Immature natural killer cell (primary cell): ENCODE results near the gene DDX1. TPM values are rescaled to one million over a fixed set of nuclear protein-coding genes. Genes with fewer than 3 reads are reported as not detected.

Source experiments
- DNase-seq, 3 donors: peaks; one replicate each; pipeline ENCODE4 v3.0.0; 2022; ENCODE audit warnings: mixed read lengths in 1 of 3
- H3K27ac Mint-ChIP-seq, 6 donors: one replicate each; pipeline ENCODE4 v1.8.0; 2020; ENCODE audit warnings: mixed read lengths in 6 of 6, mild to moderate bottlenecking in 5 of 6, inconsistent platforms in 4 of 6, moderate library complexity in 3 of 6
- H3K27me3 Mint-ChIP-seq, 3 donors: one replicate each; pipeline ENCODE4 v1.8.0; 2020 to 2021; ENCODE audit warnings: low read depth in 3 of 3, mild to moderate bottlenecking in 3 of 3, mixed read lengths in 3 of 3, moderate library complexity in 3 of 3, inconsistent platforms in 1 of 3
- H3K36me3 Mint-ChIP-seq, 3 donors: one replicate each; pipeline ENCODE4 v1.8.0; 2020; ENCODE audit warnings: mixed read lengths in 3 of 3, inconsistent platforms in 2 of 3, mild to moderate bottlenecking in 2 of 3
- H3K4me1 Mint-ChIP-seq, 2 donors: one replicate each; pipeline ENCODE4 v1.8.0; 2020; ENCODE audit warnings: inconsistent platforms in 2 of 2, mild to moderate bottlenecking in 2 of 2, mixed read lengths in 2 of 2, moderate library complexity in 1 of 2
- H3K4me3 Mint-ChIP-seq, 5 donors: one replicate each; pipeline ENCODE4 v1.8.0; 2020; ENCODE audit warnings: mild to moderate bottlenecking in 5 of 5, mixed read lengths in 5 of 5, inconsistent platforms in 3 of 5, moderate library complexity in 3 of 5
- H3K9me3 Mint-ChIP-seq, 6 donors: one replicate each; pipeline ENCODE4 v1.8.0; 2020; ENCODE audit warnings: mild to moderate bottlenecking in 6 of 6, mixed read lengths in 6 of 6, inconsistent platforms in 4 of 6, moderate library complexity in 3 of 6
- polyA plus RNA-seq, 3 donors: library from polyadenylated mRNA; unstranded; fragments of 300-500 nt; fragmentation: Illumina TruSeq; gene quantifications; one replicate each; pipeline ENCODE4 v1.2.3, GENCODE V29; 2021

DDX1 gene
- polyA plus RNA-seq, 3 donors from 2014 or later: 34.1 to 51.9 (median 47.9) TPM

DNA sequence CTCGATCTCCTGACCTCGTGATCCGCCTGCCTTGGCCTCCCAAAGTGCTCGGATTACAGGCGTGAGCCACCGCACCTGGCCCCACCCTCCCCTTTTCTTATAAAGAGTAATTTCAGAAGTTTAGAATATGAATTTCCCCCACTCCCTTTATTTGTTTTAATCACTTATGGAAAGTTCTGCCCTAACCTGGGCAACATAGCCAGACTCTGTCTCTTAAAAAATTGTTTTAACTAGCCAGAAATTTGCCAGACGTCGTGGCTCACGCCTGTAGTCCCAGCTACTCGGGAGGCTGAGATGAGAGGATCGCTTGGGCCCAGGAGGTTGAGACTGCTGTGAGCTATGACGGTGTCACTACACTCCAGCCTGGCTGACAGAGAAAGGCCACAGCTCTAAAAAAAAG lies 22.8 kb upstream of the DDX1 start:
- H3K27me3 Mint-ChIP-seq: peaks cover 2 to 9% (median 9%) of the 10 kb centered on the region in 3 donors
- DNase-seq: no peak
- H3K4me1 Mint-ChIP-seq: no peaks in the 10 kb centered on the region
- H3K36me3 Mint-ChIP-seq: no peaks in the 10 kb centered on the region
- no peak overlapping the region for H3K27ac Mint-ChIP-seq
- no peak overlapping the region for H3K4me3 Mint-ChIP-seq
- no peaks in the 10 kb centered on the region for H3K9me3 Mint-ChIP-seq

DNA sequence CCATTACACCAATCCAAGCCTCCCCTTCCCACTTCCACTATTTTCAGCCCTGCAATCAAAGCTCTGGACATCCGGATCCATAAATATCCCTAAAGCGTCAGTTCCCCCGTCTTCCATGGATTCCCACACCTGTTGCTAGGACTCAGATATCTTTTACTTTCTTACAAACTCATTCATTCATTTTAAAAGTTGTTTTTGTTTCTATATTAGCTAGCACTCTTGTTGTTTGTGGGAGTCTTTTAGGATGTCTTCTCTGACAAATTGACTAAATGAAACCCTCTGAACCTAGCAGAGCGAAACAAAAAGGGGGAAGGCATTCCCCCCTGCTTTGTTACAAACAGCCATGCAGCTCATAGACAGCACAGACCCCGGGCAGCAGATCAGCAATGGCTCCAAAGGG lies 21.6 kb upstream of the DDX1 start:
- Mint-ChIP-seq H3K9me3 (no peaks in the 10 kb centered on the region), H3K4me1 (no peaks in the 10 kb centered on the region), H3K4me3 (no peak overlapping the region), H3K36me3 (no peaks in the 10 kb centered on the region), H3K27me3 (peaks cover 2 to 6% (median 6%) of the 10 kb centered on the region in 3 donors), H3K27ac (no peak overlapping the region)
- DNase-seq: no peak

DNA sequence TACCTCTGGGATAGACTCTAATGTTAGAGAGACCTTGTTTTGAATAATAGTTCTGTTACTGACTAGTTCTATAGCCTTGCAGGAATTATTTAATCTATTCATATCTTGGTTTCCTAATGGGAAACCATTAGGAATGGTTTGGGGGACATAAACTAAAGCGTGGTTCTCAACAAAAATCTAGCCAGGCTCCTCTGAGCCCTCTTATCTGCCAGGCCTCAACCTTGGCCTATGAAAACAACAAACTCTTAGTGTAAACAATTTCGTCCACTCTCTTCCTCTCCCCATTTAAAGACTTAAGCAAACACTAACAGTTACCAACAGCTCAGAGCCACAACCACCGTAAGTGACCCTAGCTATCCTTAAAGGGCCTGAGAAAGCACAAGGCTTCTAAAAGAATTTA lies 19.9 kb upstream of the DDX1 start:
- H3K4me3 Mint-ChIP-seq: no peak overlapping the region
- no peak overlapping the region for H3K27ac Mint-ChIP-seq

DNA sequence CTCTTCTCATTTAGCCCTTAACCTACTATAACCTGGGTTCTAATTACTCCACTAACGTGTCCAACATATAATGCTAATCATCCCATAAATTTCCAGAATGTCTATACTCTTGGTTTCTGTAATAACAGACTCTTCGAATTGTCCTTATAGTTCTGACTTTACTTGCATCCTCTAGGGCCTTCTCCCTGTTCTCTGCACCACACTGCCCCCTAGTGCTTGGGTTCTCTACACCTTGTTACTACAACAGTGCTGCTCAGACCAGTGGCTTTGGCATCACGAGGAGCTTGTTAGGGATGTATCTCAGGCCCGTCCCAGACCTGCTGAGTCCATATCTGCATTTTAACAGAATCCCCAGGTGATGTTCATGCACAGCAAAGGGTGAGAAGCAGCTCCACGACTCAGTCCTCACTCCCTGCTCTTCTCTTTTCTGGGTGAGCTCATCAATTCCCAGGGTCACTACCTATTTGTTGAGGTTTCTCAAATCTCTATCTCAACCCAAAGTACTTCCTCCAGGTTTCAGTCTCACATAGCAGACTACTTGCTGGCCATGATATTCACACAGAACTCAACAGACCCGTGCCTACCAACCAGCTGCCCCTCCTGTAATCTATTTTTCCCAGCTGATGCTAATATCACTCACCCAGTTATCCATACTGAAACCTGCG lies 14.5 kb upstream of the DDX1 start:
- DNase-seq: peak; percentile 59 to 74 (median 64)
- H3K4me3 Mint-ChIP-seq: no peak overlapping the region
- peaks cover 0 to 10% (median 2%) of the 10 kb centered on the region in 3 donors for H3K27me3 Mint-ChIP-seq
- H3K4me1 Mint-ChIP-seq: no peaks in the 10 kb centered on the region
- no peaks in the 10 kb centered on the region for H3K36me3 Mint-ChIP-seq
- H3K27ac Mint-ChIP-seq: no peak overlapping the region
- no peaks in the 10 kb centered on the region for H3K9me3 Mint-ChIP-seq

More for the DNA sequence above, 19.9 kb upstream of the DDX1 start:
- no peaks in the 10 kb centered on the region for H3K4me1 Mint-ChIP-seq
- peaks cover 0 to 11% (median 6%) of the 10 kb centered on the region in 3 donors for H3K27me3 Mint-ChIP-seq
- no peak for DNase-seq
- H3K9me3 Mint-ChIP-seq: no peaks in the 10 kb centered on the region
- H3K36me3 Mint-ChIP-seq: no peaks in the 10 kb centered on the region

DNA sequence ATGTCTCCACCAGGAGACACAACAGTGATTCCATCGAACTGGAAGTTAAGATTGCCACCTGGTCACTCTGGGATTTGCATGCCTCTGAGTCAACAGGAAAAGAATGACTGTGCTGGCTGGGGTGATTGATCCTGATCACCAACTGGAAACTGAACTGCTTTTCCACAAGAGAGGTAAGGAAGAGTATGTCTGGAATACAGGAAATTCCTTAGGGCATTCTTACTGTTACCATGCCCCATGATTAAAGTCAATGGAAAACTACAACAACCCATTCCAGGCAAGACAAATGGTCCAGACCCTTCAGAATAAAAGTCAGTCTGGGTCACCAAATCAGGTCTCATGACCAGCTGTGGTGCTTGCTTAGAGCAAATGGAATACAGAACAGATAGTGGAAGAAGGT lies 12.0 kb upstream of the DDX1 start:
- H3K36me3 Mint-ChIP-seq: no peaks in the 10 kb centered on the region
- H3K4me1 Mint-ChIP-seq: no peaks in the 10 kb centered on the region

DNA sequence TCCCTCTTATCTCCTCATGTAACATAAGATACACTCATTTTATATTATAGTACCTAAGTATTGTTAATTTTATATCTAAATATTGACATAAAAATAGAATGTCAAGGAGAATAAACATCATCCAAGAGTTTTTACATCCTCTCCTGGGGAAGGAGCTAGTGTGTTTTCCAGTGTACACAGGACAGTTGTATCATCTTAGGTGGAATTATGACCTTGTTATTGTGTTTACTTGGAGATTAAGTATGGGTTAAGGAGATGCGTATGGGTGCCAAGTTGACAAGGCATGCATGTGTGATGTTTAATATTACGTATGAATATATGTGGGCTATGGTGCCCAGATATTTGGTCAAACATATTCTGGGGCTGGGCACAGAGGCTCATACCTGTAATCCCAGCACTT lies 11.2 kb upstream of the DDX1 start:
- H3K27ac Mint-ChIP-seq: no peak overlapping the region
- H3K4me1 Mint-ChIP-seq: no peaks in the 10 kb centered on the region
- no peak for DNase-seq
- peaks cover 0 to 7% (median 5%) of the 10 kb centered on the region in 3 donors for H3K27me3 Mint-ChIP-seq
- H3K36me3 Mint-ChIP-seq: no peaks in the 10 kb centered on the region
- H3K4me3 Mint-ChIP-seq: no peak overlapping the region
- H3K9me3 Mint-ChIP-seq: no peaks in the 10 kb centered on the region

More for the DNA sequence above, 12.0 kb upstream of the DDX1 start:
- no peak for DNase-seq
- Mint-ChIP-seq H3K4me3 (no peak overlapping the region), H3K27ac (no peak overlapping the region), H3K27me3 (peaks cover 0 to 10% (median 0%) of the 10 kb centered on the region in 3 donors), H3K9me3 (no peaks in the 10 kb centered on the region)

DNA sequence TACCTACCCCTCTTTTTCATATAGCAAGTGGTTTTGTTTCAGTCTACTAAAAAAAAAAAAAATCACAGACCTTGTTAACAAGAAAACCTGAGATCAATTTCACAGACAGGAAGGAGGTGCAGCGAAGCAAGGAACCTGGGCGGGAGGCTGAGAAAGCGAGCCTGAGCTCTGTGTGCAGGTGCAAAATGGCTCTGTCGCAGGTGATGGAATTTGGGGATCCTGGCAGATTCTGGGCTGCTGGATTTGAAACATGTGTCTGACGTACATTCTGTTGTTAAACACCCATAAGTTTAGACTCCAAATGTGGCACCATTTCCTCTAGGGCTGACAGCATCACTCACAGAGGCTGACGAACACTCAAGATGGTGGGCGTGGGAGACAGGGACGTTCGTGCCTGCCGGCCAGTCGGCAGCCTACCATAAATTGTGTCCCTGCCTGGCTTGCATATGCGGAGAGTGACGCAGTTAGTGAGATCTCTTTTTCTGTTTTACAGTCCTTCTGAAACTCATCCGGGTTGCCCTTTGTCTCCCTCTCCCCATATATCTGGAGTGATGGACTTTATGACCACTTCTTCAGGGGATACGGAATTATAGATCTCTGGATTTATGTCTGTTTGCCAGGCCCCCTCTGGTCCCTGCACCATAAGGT lies 8.8 kb upstream of the DDX1 start:
- H3K4me1 Mint-ChIP-seq: no peaks in the 10 kb centered on the region
- no peak for DNase-seq
- no peak overlapping the region for H3K4me3 Mint-ChIP-seq
- H3K27me3 Mint-ChIP-seq: peaks cover 2 to 5% (median 5%) of the 10 kb centered on the region in 3 donors
- H3K27ac Mint-ChIP-seq: no peak overlapping the region
- no peaks in the 10 kb centered on the region for H3K9me3 Mint-ChIP-seq
- H3K36me3 Mint-ChIP-seq: no peaks in the 10 kb centered on the region

DNA sequence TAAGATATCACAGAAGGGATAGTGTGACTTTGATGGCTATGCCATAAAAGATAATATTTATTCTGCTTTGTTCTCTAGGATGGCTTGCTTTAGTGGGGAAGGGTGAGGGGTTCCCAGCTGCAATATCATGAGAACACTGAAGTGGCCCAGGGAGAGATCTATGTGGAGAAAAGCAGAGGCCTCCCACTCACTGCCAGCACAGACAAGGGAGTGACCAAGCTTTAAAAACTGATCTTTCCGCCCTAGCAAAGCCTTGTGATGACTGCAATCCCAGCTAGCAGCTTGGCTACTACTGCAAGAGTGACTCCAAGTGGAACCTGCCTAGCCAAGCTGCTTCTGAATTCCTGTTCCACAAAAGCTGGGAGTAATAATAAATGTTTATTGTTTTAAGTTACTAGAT lies 7.8 kb upstream of the DDX1 start:
- DNase-seq: no peak
- Mint-ChIP-seq H3K27ac (no peak overlapping the region), H3K9me3 (no peaks in the 10 kb centered on the region), H3K36me3 (no peaks in the 10 kb centered on the region), H3K4me1 (no peaks in the 10 kb centered on the region), H3K27me3 (peaks cover 2 to 5% (median 5%) of the 10 kb centered on the region in 3 donors), H3K4me3 (no peak overlapping the region)

DNA sequence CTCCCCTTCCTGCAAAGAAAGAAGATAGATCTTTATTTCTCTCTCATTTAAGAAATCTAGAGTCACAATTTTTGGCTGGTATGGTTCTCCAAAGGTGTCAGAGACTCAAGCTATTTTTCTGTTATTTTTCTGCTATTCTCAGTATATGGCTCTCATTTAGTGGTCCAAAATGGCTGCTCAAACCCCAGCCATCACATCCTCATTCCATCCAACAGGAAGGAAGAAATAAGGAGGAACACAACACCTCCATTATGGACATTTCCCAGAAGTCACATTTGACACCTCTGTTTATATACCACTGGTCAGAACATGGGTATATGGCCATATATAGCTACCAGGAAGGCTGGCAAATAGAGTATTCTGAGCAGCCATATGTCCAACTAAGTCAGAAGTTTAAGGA lies 7.4 kb upstream of the DDX1 start:
- peaks cover 2 to 5% (median 5%) of the 10 kb centered on the region in 3 donors for H3K27me3 Mint-ChIP-seq
- no peaks in the 10 kb centered on the region for H3K36me3 Mint-ChIP-seq
- no peak for DNase-seq
- H3K27ac Mint-ChIP-seq: no peak overlapping the region
- no peaks in the 10 kb centered on the region for H3K4me1 Mint-ChIP-seq
- H3K9me3 Mint-ChIP-seq: no peaks in the 10 kb centered on the region
- H3K4me3 Mint-ChIP-seq: no peak overlapping the region

DNA sequence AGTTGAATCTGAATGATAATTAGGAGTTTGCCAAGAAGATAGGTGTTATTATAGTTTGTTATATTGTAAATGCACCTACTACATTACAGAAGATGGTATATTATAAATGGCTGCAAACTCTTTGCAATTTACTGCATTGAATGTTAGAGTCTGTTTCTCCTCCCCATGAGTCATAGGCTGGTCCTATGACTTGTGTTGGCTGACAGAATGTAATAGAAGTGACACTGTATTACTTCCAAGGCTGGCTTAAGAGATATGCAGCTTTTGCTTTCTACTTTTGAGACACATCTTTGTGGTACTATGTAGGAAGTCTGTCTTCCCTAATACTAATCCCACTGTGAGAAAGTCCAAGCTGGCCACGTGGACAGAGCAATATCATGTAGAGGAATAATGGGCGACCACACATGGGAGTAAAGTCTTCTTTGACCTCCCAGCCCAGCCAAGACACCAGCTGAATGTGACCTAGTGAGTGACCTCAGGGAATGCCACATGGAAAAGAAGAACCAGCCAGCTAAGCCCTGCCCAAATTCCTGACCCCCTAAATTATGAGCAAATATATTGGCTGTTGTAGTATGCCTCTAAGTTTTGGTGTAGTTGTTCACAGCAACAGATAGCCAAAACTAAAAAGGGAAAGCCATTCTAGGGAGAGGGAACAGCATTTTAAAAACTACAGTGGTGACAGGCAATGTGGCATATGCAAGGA lies 6.8 kb upstream of the DDX1 start:
- DNase-seq: no peak
- no peak overlapping the region for H3K27ac Mint-ChIP-seq
- no peaks in the 10 kb centered on the region for H3K9me3 Mint-ChIP-seq
- no peaks in the 10 kb centered on the region for H3K36me3 Mint-ChIP-seq
- no peaks in the 10 kb centered on the region for H3K4me1 Mint-ChIP-seq
- H3K4me3 Mint-ChIP-seq: no peak overlapping the region
- H3K27me3 Mint-ChIP-seq: peaks cover 2 to 5% (median 5%) of the 10 kb centered on the region in 3 donors

DNA sequence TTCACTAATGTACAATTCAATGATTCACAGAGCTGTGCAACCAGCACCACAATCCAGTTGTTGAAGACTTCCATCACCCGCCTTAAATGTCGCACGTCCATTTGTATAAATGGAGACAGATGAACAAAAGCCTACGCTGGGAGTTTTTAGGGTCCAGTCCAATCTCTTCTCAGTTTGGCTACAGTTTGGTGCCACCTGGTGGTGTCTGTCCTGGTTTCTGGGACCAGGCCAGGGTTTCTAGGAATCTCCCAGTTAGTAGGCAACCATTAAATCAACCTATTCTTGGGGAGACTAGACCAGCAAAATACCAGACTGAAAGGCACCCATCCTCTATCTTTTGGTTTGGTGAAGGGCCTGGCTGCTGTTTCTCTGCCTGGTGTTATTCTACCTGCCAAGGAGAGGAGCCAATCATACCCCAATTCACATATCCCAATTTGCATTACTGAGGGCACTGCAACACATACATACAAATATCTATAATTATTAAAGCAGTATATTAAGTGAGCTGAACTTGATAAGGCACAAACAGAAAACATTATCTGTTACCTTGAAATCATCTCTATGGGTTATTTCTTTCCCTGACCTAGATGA lies 3.2 kb upstream of the DDX1 start:
- Mint-ChIP-seq H3K27me3 (peaks cover 3 to 5% (median 4%) of the 10 kb centered on the region in 3 donors), H3K9me3 (no peaks in the 10 kb centered on the region), H3K4me1 (peaks cover 23% of the 10 kb centered on the region in 2 donors), H3K4me3 (no peak overlapping the region), H3K36me3 (no peaks in the 10 kb centered on the region), H3K27ac (no peak overlapping the region)
- DNase-seq: no peak

DNA sequence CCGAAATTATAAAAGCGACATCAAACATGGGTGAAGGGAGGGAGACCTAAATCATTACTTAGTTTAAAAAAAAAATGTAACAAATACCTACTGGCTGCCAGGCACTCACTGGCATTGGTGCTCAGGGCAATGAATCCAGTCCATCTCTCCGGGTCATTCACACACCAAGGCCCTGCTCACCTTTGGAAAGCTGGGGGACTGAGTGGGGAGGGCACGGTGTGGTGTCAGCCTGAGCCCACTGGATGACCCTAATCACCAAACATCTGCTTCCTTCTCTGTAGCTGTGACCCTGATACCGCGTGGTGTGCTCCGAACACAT lies 336 bp upstream of the DDX1 start:
- H3K27ac Mint-ChIP-seq: peak overlapping the region; percentile 81 to 95 (median 89)
- no peaks in the 10 kb centered on the region for H3K9me3 Mint-ChIP-seq
- H3K4me1 Mint-ChIP-seq: peaks cover 36 to 52% of the 10 kb centered on the region in 2 donors
- H3K27me3 Mint-ChIP-seq: peaks cover 0 to 4% (median 3%) of the 10 kb centered on the region in 3 donors
- DNase-seq: no peak
- peak overlapping the region; percentile 92 to 95 (median 94) for H3K4me3 Mint-ChIP-seq
- peaks cover 0 to 6% (median 2%) of the 10 kb centered on the region in 3 donors for H3K36me3 Mint-ChIP-seq

DNA sequence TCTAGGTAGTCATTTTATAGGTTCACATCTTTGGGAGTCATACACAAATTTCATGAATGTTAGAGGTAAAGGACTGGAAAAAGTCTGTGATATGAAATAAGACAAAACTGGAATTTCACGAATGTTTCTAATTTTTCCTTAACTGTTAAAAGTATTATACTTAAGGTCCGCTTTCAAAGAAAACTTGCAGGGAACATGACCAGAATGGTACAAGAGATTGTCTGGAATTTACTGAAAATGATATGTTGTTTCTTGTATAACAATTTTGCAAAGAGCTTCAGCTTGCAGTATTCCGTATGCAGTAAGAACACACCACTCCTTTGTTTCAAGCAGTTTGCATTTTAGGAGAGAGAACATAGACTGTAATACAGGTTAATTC lies 1.6 kb downstream of the DDX1 start:
- Mint-ChIP-seq H3K4me1 (peaks cover 36 to 54% of the 10 kb centered on the region in 2 donors), H3K27me3 (peaks cover 0 to 3% (median 3%) of the 10 kb centered on the region in 3 donors), H3K4me3 (peak overlapping the region; percentile 92 to 95 (median 94)), H3K9me3 (no peaks in the 10 kb centered on the region), H3K36me3 (peaks cover 9 to 13% (median 12%) of the 10 kb centered on the region in 3 donors), H3K27ac (peak overlapping the region in 5 of 6 donors; percentile 81 to 93 (median 89))
- no peak for DNase-seq
